Neural cell (in vitro differentiated cells): ENCODE results near the gene CPO. TPM values are rescaled to one million over a fixed set of nuclear protein-coding genes. Genes with fewer than 3 reads are reported as not detected.

Experiments used
- H2AFZ ChIP-seq: fragments of 200-600, 300-800 bp; sonication (generic), shearing (Covaris generic); 2 replicates; pipeline ENCODE4 v1.6.0; 2014; ENCODE audit warnings: low read depth, mild to moderate bottlenecking, antibody characterized with exemption, low read length, moderate library complexity
- H3F3A ChIP-seq: fragments of 200-600 bp; shearing (Covaris generic); 2 replicates; pipeline ENCODE4 v1.6.1; 2016; ENCODE audit warnings: mild to moderate bottlenecking, moderate library complexity, mixed read lengths, antibody characterized with exemption, low read length; ENCODE audit not compliant: insufficient read depth, poor library complexity, severe bottlenecking
- H3K27ac ChIP-seq: fragments of 200-600, 300-800 bp; sonication (generic), shearing (Covaris generic); 2 replicates; pipeline ENCODE4 v1.5.1; 2014; ENCODE audit warnings: mild to moderate bottlenecking, low read length, moderate library complexity
- H3K27me3 ChIP-seq: fragments of 300-800, 200-600 bp; sonication (generic), shearing (Covaris generic); 2 replicates; pipeline ENCODE4 v1.6.0; 2014; ENCODE audit warnings: mild to moderate bottlenecking, low read depth, low read length, moderate library complexity; ENCODE audit not compliant: insufficient read depth
- H3K36me3 ChIP-seq: fragments of 300-800, 200-600 bp; sonication (generic), shearing (Covaris generic); 2 replicates; pipeline ENCODE4 v1.5.1; 2014; ENCODE audit warnings: mild to moderate bottlenecking, antibody characterized with exemption, low read length, moderate library complexity; ENCODE audit not compliant: insufficient read depth
- H3K4me2 ChIP-seq: fragments of 300-800, 200-600 bp; sonication (generic), shearing (Covaris generic); 2 replicates; pipeline ENCODE4 v1.6.0; 2014; ENCODE audit warnings: mild to moderate bottlenecking, low read length
- H3K4me3 ChIP-seq: fragments of 300-800, 200-600 bp; sonication (generic), shearing (Covaris generic); 2 replicates; pipeline ENCODE4 v1.5.1; 2014; ENCODE audit warnings: mild to moderate bottlenecking, low read length, moderate library complexity
- H3K79me2 ChIP-seq: fragments of 200-600 bp; shearing (Covaris generic); replicated peaks from 2 replicates; pipeline ENCODE4 v1.6.0; 2014; ENCODE audit warnings: mild to moderate bottlenecking, low read length, moderate library complexity; ENCODE audit not compliant: insufficient read depth
- H3K9ac ChIP-seq: fragments of 300-800, 200-600 bp; sonication (generic), shearing (Covaris generic); 2 replicates; pipeline ENCODE4 v1.6.1; 2016; ENCODE audit warnings: mild to moderate bottlenecking, low read length, mixed read lengths
- H3K9me2 ChIP-seq: fragments of 200-600 bp; shearing (Covaris generic); 2 replicates; pipeline ENCODE4 v1.6.1; 2016; ENCODE audit warnings: mild to moderate bottlenecking, low read length, mixed read lengths; ENCODE audit not compliant: insufficient read depth
- H3K9me3 ChIP-seq: fragments of 200-600, 300-800 bp; sonication (generic), shearing (Covaris generic); 2 replicates; pipeline ENCODE4 v1.6.1; 2016; ENCODE audit warnings: mild to moderate bottlenecking, mixed run types, low read length, moderate library complexity, mixed read lengths
- H4K20me1 ChIP-seq: fragments of 200-600 bp; shearing (Covaris generic); 2 replicates; pipeline ENCODE4 v1.6.1; 2016; ENCODE audit warnings: mild to moderate bottlenecking, mixed run types; ENCODE audit not compliant: insufficient read depth
- CTCF ChIP-seq: fragments of 450-650 bp; IDR thresholded peaks from 2 replicates; pipeline ENCODE4 v1.5.1; 2014; ENCODE audit warnings: antibody characterized with exemption, mild to moderate bottlenecking, moderate library complexity; ENCODE audit not compliant: poor library complexity, severe bottlenecking
- EP300 ChIP-seq: fragments of 450-650 bp; conservative IDR thresholded peaks from 2 replicates; pipeline ENCODE4 v1.6.1; 2014; ENCODE audit warnings: antibody characterized with exemption, mild to moderate bottlenecking, moderate library complexity; ENCODE audit not compliant: poor library complexity, severe bottlenecking
- EZH2 ChIP-seq: fragments of 200-600, 300-800 bp; shearing (Covaris generic), sonication (generic); IDR thresholded peaks from 2 replicates; pipeline ENCODE4 v1.6.1; 2014; ENCODE audit warnings: antibody characterized with exemption, low read length, borderline replicate concordance, mild to moderate bottlenecking; ENCODE audit not compliant: insufficient read depth, poor library complexity, severe bottlenecking
- MXI1 ChIP-seq: fragments of 450-650 bp; conservative IDR thresholded peaks from 2 replicates; pipeline ENCODE4 v1.6.1; 2014; ENCODE audit warnings: antibody characterized with exemption, mild to moderate bottlenecking; ENCODE audit not compliant: poor library complexity, severe bottlenecking
- POLR2AphosphoS5 ChIP-seq: IDR thresholded peaks from 2 replicates; pipeline ENCODE4 v1.6.1; 2012
- RAD21 ChIP-seq: fragments of 450-650 bp; conservative IDR thresholded peaks from 2 replicates; pipeline ENCODE4 v1.6.1; 2014; ENCODE audit warnings: antibody characterized with exemption, mild to moderate bottlenecking, moderate library complexity
- REST ChIP-seq: IDR thresholded peaks from 2 replicates; pipeline ENCODE4 v1.6.1; 2012; ENCODE audit warnings: borderline replicate concordance
- SMC3 ChIP-seq: fragments of 450-650 bp; conservative IDR thresholded peaks from 2 replicates; pipeline ENCODE4 v1.6.1; 2014; ENCODE audit warnings: antibody characterized with exemption, mild to moderate bottlenecking, moderate library complexity; ENCODE audit not compliant: poor library complexity
- TAF1 ChIP-seq: IDR thresholded peaks from 2 replicates; pipeline ENCODE4 v1.6.1; 2012; ENCODE audit warnings: low read depth
- polyA plus RNA-seq: library from polyadenylated mRNA; depleted of rRNA; stranded (reverse); fragments of >200 nt; gene quantifications from 2 replicates; pipeline ENCODE4 v1.2.3, GENCODE V29; 2014

Gene CPO
- polyA plus RNA-seq, 1 donor from 2014 or later = 1.2 TPM

GRCh38 chr2:206970589-206971360, 31.5 kb downstream of the CPO start:
- Histone ChIP-seq H3K4me2 (no peak overlapping the region), H3K79me2 (no peaks in the 10 kb centered on the region), H3K4me3 (no peak overlapping the region), H3K9me3 (no peaks in the 10 kb centered on the region), H3F3A (no peaks in the 10 kb centered on the region), H3K27me3 (no peaks in the 10 kb centered on the region), H2AFZ (no peak overlapping the region), H3K36me3 (no peaks in the 10 kb centered on the region), H3K9me2 (no peaks in the 10 kb centered on the region), H3K27ac (no peak overlapping the region), H4K20me1 (no peaks in the 10 kb centered on the region), H3K9ac (no peak overlapping the region)
- TF ChIP-seq MXI1 (no peak), EP300 (peak; percentile 63), POLR2AphosphoS5 (peak; percentile 48), EZH2 (no peak), CTCF (no peak), REST (no peak), SMC3 (no peak), TAF1 (no peak), RAD21 (no peak)

- H3F3A ChIP-seq = no peaks in the 10 kb centered on the region
- H3K9me2 ChIP-seq = no peaks in the 10 kb centered on the region
- H2AFZ ChIP-seq = no peak overlapping the region
These were observed 32.5 kb downstream of the CPO start for GRCh38 chr2:206971805-206972204.

More at GRCh38 chr2:206971805-206972204, 32.5 kb downstream of the CPO start:
- Histone ChIP-seq H3K27me3 (no peaks in the 10 kb centered on the region), H4K20me1 (no peaks in the 10 kb centered on the region), H3K27ac (no peak overlapping the region), H3K9ac (no peak overlapping the region), H3K9me3 (no peaks in the 10 kb centered on the region), H3K4me2 (no peak overlapping the region), H3K4me3 (no peak overlapping the region), H3K79me2 (no peaks in the 10 kb centered on the region), H3K36me3 (no peaks in the 10 kb centered on the region)
- TF ChIP-seq EZH2 (no peak), TAF1 (no peak)
